ENCODE data around the gene P4HA3.

The P4HA3 gene

DNA sequence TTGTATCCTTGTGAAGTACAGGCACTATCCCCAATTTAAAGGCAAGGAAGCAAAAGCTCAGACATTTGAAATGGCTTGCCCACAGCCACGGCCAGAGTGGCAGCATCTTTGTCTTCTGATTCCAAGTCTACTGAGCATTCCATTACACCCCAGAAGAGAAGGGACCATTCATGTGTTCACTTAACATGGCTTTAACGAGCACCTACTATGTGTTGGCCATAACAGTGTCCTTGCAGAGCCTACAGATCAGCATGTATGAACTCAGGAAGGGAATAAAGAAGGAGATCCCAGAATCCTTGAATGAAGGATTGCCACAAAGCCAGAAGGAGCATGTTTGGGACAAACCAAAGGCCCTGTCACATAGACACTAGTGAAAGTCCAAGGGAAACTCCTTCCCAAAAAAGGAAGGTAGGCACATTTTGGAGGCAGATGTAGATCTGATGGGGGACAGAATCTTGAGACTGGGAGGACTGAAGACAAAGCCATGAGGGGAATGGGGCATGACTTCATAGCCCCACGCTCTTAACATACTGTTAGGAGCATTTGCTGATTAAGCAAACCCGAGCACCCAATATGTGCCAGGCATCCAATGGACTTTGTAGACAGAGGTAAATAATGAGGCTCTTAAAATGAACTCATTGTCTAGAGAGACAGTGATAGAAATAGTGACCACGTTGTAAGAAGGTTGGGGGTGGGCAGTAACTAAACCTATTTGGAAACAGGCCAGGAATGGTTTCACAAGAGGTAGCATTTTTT is 54.9 kb downstream of the P4HA3 start:
- H3K4me3 ChIP-seq (ENCODE audit: control insufficient read depth, low read depth, low read length), result no peak overlapping the region
- DNase-seq (ENCODE audit: low read depth), result no peak
- TF ChIP-seq, protein P1, sequence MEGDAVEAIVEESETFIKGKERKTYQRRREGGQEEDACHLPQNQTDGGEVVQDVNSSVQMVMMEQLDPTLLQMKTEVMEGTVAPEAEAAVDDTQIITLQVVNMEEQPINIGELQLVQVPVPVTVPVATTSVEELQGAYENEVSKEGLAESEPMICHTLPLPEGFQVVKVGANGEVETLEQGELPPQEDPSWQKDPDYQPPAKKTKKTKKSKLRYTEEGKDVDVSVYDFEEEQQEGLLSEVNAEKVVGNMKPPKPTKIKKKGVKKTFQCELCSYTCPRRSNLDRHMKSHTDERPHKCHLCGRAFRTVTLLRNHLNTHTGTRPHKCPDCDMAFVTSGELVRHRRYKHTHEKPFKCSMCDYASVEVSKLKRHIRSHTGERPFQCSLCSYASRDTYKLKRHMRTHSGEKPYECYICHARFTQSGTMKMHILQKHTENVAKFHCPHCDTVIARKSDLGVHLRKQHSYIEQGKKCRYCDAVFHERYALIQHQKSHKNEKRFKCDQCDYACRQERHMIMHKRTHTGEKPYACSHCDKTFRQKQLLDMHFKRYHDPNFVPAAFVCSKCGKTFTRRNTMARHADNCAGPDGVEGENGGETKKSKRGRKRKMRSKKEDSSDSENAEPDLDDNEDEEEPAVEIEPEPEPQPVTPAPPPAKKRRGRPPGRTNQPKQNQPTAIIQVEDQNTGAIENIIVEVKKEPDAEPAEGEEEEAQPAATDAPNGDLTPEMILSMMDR (conservative IDR thresholded peaks at IDR 0.05; ENCODE audit: control insufficient read depth, insufficient read depth, low read depth, low read length), result no peak

DNA sequence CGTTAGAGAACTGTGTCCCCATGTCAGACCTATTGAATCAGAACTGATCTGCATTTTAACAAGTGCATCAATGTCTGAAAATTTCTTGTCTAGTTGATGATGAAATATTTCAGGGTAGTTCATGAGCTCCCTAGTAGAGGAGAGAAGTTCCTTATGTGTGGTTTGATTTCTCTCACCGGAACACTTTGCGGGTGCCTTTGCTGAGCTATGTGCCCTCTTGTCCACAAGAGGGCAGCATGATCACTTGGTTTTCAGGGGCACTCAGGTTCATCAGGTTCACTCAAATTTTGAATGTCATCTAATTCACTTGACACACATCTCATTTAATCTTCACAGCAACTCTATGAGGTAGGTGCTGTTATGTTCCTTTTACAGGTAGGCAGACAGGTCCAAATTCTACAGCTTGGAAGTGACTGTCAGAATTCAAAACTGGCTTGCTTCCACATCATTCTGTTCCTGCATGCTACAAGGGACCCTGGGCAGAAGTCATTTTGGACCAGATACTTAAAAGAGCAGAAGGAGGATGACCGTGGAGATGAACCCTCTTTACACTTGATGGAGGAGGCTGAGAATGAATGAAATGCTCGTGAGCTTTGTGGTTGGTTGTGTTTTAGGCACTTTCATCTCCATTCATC is 55.6 kb downstream of the P4HA3 start:
- peak; percentile 73 for DNase-seq (ENCODE audit: low read depth)
- no peak overlapping the region for H3K4me3 ChIP-seq (ENCODE audit: control insufficient read depth, low read depth, low read length)
- TF ChIP-seq, protein P1 (conservative IDR thresholded peaks at IDR 0.05; ENCODE audit: control insufficient read depth, insufficient read depth, low read depth, low read length), result peak; percentile 95

DNA sequence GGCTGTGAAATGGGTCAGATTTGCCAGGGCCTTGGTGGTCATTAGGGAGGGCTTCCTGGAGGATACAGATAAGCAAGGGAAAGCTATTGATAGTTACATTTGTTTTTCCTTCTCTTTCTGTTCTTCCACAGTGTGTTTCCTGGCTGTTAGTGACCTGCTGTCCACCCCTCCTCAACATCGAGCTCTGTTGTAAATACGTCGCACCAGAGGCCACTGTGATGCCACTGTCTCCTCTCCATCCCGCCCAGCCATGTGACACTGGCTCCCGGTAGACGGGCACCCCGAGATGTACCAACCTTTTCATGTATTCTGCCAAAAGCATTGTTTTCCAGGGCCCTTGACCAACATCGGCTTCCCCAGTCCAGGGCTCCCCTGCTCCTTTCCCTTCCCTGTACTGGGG is 58.1 kb downstream of the P4HA3 start:
- TF ChIP-seq, protein P1 (conservative IDR thresholded peaks at IDR 0.05; ENCODE audit: control insufficient read depth, insufficient read depth, low read depth, low read length), result no peak
- DNase-seq (ENCODE audit: low read depth), result no peak
- no peak overlapping the region for H3K4me3 ChIP-seq (ENCODE audit: control insufficient read depth, low read depth, low read length)

DNA sequence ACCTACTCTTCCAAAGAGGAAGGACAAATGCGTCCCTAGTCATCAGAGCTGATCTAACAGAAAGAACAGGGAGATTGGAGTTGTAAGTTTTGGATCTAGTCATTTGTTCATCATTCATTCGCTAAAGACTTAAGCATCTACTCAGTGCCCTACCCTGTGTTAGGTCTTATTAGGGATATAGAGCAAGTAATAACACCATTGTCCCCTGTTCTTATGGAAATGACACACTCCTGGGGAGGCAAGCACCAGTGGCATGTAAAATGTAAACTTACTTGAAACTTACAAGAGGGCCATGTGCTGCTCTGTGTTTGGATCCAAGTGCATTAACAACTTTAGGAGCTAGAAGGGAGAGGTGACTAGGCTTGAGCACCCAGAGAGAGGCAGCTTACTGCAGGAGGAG is 61.9 kb downstream of the P4HA3 start:
- DNase-seq (ENCODE audit: low read depth), result no peak
- H3K4me3 ChIP-seq (ENCODE audit: control insufficient read depth, low read depth, low read length), result no peak overlapping the region
- TF ChIP-seq, protein P1 (conservative IDR thresholded peaks at IDR 0.05; ENCODE audit: control insufficient read depth, insufficient read depth, low read depth, low read length), result no peak

DNA sequence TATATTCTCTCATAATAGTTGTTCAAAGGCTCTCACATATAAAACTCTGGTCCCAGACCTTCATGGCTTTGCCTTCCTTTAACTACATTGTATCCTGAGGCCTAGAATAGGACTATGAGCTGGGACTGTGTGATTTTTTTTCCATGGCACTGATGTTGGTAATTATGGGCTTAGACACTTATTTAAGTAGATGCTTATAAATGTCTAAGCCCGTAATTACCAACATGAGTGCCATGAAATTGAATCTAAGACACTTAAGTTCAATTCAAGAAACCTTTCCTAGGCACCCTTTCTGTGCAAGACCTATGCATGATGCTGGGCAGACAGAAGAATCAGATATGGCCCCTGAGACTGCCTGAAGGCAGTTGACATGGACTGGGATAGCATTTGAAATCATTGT is 63.0 kb downstream of the P4HA3 start:
- TF ChIP-seq, protein P1 (conservative IDR thresholded peaks at IDR 0.05; ENCODE audit: control insufficient read depth, insufficient read depth, low read depth, low read length), result no peak
- H3K4me3 ChIP-seq (ENCODE audit: control insufficient read depth, low read depth, low read length), result no peak overlapping the region
- no peak for DNase-seq (ENCODE audit: low read depth)

DNA sequence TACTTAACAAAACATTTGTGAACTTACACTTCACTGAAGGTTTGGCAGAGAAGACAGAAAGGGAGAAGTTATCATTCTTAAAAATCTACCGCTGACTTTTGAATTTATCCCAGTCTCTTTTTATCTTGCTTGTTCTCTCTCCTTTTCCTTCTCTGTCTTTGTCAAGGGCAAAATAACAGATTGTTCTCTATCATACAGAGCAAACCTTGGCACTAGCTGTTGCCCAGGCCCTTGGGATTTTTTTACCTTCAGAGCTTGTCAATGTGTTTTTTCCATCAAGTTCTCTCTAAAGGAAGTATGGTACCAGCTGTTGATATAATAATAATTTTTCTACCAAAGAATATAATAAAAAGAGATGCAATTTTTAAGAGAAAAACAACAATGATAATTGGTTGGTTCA is 73.2 kb downstream of the P4HA3 start:
- H3K4me3 ChIP-seq (ENCODE audit: control insufficient read depth, low read depth, low read length), result no peak overlapping the region
- TF ChIP-seq, protein P1 (conservative IDR thresholded peaks at IDR 0.05; ENCODE audit: control insufficient read depth, insufficient read depth, low read depth, low read length), result no peak
- no peak for DNase-seq (ENCODE audit: low read depth)

All from fibroblast of mammary gland (primary cell).